ENCODE data around the gene GULP1.

GULP1 gene

GRCh38 chr2:188512456-188512855 is 220.8 kb downstream of the GULP1 start:
- TF ChIP-seq TOX (CRISPR knock-in tag; IDR thresholded peaks at IDR 0.05; ENCODE audit: borderline replicate concordance) = no peak
- TF ChIP-seq ZNF8 (CRISPR knock-in tag; IDR thresholded peaks at IDR 0.05) = no peak
- no peak for TF ChIP-seq ESRRG (CRISPR knock-in tag; IDR thresholded peaks at IDR 0.05)
- TF ChIP-seq TCF4 (CRISPR knock-in tag; IDR thresholded peaks at IDR 0.05; ENCODE audit: borderline replicate concordance) = no peak
- TF ChIP-seq GLIS3 (CRISPR knock-in tag; IDR thresholded peaks at IDR 0.05) = no peak
- TF ChIP-seq, protein P1, sequence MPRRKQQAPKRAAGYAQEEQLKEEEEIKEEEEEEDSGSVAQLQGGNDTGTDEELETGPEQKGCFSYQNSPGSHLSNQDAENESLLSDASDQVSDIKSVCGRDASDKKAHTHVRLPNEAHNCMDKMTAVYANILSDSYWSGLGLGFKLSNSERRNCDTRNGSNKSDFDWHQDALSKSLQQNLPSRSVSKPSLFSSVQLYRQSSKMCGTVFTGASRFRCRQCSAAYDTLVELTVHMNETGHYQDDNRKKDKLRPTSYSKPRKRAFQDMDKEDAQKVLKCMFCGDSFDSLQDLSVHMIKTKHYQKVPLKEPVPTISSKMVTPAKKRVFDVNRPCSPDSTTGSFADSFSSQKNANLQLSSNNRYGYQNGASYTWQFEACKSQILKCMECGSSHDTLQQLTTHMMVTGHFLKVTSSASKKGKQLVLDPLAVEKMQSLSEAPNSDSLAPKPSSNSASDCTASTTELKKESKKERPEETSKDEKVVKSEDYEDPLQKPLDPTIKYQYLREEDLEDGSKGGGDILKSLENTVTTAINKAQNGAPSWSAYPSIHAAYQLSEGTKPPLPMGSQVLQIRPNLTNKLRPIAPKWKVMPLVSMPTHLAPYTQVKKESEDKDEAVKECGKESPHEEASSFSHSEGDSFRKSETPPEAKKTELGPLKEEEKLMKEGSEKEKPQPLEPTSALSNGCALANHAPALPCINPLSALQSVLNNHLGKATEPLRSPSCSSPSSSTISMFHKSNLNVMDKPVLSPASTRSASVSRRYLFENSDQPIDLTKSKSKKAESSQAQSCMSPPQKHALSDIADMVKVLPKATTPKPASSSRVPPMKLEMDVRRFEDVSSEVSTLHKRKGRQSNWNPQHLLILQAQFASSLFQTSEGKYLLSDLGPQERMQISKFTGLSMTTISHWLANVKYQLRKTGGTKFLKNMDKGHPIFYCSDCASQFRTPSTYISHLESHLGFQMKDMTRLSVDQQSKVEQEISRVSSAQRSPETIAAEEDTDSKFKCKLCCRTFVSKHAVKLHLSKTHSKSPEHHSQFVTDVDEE (CRISPR knock-in tag; IDR thresholded peaks at IDR 0.05) = no peak
- no peak for TF ChIP-seq ZC3H10 (CRISPR knock-in tag; IDR thresholded peaks at IDR 0.05)
- no peak for TF ChIP-seq ISL1 (CRISPR knock-in tag; IDR thresholded peaks at IDR 0.05)
- no peak for TF ChIP-seq PATZ1 (CRISPR knock-in tag; IDR thresholded peaks at IDR 0.05; ENCODE audit: borderline replicate concordance)
- ATAC-seq = peak; percentile 88

GRCh38 chr2:188515918-188516317 is 224.2 kb downstream of the GULP1 start:
- TF ChIP-seq GLIS3 (CRISPR knock-in tag; IDR thresholded peaks at IDR 0.05) (no peak), BACH2 (CRISPR knock-in tag; IDR thresholded peaks at IDR 0.05; ENCODE audit: borderline replicate concordance) (no peak), TCF4 (CRISPR knock-in tag; IDR thresholded peaks at IDR 0.05; ENCODE audit: borderline replicate concordance) (no peak), ISL1 (CRISPR knock-in tag; IDR thresholded peaks at IDR 0.05) (no peak), ZFP3 (CRISPR knock-in tag; IDR thresholded peaks at IDR 0.05) (no peak), PPARA (CRISPR knock-in tag; IDR thresholded peaks at IDR 0.05; ENCODE audit: borderline replicate concordance) (no peak), CSDC2 (CRISPR knock-in tag; IDR thresholded peaks at IDR 0.05) (no peak), ZNF565 (CRISPR knock-in tag; conservative IDR thresholded peaks at IDR 0.05; ENCODE audit: low read depth) (no peak), TOX (CRISPR knock-in tag; IDR thresholded peaks at IDR 0.05; ENCODE audit: borderline replicate concordance) (no peak)
- TF ChIP-seq, protein P2, sequence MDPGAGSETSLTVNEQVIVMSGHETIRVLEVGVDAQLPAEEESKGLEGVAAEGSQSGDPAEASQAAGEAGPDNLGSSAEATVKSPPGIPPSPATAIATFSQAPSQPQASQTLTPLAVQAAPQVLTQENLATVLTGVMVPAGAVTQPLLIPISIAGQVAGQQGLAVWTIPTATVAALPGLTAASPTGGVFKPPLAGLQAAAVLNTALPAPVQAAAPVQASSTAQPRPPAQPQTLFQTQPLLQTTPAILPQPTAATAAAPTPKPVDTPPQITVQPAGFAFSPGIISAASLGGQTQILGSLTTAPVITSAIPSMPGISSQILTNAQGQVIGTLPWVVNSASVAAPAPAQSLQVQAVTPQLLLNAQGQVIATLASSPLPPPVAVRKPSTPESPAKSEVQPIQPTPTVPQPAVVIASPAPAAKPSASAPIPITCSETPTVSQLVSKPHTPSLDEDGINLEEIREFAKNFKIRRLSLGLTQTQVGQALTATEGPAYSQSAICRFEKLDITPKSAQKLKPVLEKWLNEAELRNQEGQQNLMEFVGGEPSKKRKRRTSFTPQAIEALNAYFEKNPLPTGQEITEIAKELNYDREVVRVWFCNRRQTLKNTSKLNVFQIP (CRISPR knock-in tag; IDR thresholded peaks at IDR 0.05; ENCODE audit: borderline replicate concordance, low read depth) = no peak
- TF ChIP-seq, protein P3, sequence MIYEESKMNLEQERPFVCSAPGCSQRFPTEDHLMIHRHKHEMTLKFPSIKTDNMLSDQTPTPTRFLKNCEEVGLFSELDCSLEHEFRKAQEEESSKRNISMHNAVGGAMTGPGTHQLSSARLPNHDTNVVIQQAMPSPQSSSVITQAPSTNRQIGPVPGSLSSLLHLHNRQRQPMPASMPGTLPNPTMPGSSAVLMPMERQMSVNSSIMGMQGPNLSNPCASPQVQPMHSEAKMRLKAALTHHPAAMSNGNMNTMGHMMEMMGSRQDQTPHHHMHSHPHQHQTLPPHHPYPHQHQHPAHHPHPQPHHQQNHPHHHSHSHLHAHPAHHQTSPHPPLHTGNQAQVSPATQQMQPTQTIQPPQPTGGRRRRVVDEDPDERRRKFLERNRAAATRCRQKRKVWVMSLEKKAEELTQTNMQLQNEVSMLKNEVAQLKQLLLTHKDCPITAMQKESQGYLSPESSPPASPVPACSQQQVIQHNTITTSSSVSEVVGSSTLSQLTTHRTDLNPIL (CRISPR knock-in tag; IDR thresholded peaks at IDR 0.05; ENCODE audit: low read depth) = no peak
- ATAC-seq = no peak

DNA sequence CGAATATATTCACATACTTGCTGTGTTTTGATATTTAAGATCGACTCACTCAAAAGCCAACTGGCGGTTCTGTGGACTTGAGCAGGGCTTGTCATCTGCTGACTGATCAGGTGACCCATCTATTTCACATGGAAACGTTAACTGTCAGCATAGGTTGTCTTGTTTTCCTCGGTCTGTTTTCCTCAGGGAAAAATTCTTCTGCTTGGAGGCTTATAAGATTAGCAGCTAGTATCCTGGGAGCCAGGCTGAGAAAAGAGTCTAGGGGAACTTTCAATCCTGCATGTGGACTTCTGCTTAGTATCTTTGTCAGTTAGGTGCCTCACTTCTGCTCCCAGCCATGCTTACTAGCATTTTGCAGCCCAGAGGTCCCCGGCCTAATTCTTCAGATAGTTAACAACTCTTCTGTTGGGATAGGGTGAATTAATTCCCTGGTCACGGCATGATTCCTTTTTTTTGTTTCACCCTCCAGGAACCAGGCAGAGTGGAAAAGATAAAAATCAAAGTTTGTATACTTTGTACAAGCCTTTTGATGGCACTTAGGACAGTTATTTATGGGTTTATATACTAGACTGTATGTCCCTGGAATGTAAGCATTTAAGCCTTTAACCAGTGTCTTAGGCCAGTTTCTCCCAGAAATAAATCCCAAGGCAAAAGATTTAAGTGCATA is 226.0 kb downstream of the GULP1 start:
- ATAC-seq = peak; percentile 42; the same call in 1 of the 3 replicates
- TF ChIP-seq SNAI2 (CRISPR knock-in tag; IDR thresholded peaks at IDR 0.05) (no peak), RARB (CRISPR knock-in tag; IDR thresholded peaks at IDR 0.05) (no peak)

GRCh38 chr2:188518381-188518780 is 226.7 kb downstream of the GULP1 start:
- TF ChIP-seq PATZ1 (CRISPR knock-in tag; IDR thresholded peaks at IDR 0.05; ENCODE audit: borderline replicate concordance) (no peak), ZC3H10 (CRISPR knock-in tag; IDR thresholded peaks at IDR 0.05) (no peak), ZFP3 (CRISPR knock-in tag; IDR thresholded peaks at IDR 0.05) (peak; percentile 76; the same call in 1 of the 2 replicates)
- peak; percentile 34; the same call in 1 of the 3 replicates for ATAC-seq
